Measurements from ENCODE around the gene EMID1.

Gene EMID1

DNA sequence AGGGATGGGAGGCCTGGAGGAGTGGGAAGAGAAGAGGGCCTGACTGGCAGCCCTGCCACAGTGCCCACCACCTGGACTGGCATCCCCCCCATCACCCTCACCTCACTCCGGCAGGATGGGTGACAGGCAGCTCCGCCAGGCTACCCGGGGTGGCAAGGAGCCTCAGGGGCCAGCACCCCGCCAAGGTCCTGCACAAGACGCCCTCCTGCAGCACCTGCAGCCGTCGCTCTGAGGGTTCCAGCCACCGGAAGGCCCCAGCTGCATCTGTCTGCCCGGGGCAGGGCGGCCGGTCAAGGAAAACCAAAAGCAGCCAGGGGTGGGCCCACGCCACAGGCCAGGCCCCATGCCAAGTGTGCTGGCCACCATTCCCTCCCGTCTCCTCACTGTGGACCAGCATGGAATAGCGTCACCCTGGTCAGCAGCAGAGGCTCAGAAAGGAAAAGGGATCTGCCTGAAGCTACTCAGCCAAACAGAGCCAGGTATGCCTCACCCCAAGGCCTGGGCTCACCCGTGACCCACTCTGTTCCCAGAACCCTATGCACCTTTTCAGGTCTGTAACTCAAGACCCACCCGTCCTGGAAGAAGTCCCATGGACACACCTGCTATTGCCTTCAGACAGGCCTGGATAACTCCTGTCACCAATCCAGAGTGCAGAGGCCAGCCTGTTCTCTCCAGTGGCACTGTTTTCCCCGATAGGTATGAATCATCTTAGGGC, 55.1 kb downstream of the EMID1 start:
- DNase-seq = no peak

DNA sequence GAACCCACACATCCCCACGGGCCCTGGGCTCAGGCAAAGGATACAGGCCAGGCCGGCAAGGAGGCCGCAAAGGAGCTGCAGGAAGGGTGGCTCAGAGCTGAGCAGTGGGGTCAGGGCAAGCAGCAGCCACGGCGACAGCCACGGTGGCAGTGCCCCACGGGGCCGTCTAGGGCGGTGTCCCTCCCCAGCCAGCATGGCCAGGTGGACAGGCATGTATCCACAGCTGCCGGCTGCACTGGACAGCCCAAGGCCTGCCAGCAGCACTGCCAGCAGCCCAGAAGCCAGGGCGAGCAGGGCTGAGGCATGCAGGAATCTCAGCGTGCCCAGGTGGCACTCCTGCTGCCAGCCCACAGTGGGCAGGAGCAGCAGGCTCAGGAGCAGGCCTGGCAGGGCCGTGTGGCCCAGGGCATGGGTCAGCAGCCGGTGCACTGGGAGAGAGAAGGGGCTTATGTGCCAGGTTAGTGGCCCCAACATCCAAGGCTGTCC, 58.1 kb downstream of the EMID1 start:
- no peak for DNase-seq

DNA sequence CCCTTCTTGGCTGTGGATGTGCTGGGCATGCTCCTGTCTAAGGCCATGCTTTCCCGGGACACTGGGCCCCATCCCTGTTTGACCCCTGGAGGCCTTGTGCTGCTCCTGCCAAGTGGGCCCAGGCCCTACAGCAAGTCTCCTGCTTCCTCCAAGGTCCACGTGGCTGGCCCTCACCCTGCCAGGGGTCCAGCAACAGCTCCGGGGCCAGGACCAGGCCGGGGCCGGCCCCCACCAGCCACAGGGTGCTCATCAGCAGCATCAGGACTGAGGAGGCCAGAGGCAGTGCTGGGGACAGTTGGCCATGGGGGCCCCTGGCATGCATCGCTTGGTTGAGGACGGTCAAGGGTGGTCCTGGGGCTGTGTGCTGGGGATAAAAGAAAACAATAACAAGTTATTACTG, 59.6 kb downstream of the EMID1 start:
- DNase-seq = no peak

DNA sequence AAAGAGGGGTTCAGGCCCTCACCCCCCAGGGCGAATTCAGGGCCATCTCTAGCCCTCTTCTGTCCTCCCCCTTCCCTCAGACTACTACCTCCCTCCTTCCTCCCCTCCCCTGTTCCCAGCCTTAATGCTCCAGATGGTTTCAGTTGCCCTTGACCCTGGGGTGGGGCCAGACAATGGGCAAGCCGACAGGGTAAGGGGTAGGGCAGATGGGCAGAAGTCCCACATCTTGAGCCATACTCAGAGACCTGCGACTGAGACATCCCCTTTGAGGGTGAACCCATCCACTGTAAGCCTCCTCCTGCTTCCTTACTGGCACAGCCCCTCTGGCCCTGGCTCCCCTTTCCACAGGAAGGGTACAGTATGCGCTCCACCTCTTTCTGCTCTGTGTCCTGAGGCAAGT, 60.2 kb downstream of the EMID1 start:
- no peak for DNase-seq

DNA sequence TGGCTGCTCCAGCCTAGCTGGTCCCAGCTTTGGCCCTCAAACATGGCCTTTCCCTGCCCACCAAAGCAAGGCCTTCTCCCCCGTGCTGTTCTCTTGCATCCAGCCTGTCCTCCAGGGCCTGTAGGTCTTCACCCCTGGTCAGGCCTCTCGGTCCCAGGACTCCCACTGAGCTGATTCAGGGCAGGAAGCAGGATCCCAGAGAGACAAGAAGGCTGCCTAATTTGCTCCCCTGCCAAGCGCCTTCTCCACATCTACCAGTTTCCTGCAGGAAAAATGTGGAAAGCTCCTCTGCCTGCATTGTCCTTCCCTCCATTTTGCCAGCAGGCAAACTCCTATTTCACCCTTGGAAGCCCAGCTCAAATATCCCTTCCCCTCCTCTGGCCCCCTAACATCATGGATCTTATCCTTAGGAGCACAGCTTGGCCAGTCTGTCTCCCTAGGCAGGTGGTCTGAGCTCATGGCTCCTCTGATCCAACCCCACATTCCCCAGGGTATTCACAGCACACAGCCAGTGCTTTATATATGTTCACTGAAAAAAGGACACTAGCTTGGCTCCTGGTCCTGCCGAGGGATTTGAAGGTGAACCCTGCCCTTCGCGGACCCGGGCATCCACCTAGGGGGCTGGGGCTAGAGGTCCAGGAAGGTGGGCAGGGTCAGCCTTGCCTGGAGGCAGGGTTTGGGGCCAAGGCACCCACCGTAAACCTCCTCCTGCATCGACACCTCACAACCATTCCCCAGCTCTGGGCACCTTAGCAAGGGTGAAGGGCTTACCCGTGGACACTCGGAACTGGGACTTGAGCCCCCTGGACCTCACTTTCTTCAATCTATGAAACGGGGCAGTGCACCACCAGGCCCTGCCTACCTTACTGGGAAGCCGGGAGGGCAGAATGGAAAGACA, 61.1 kb downstream of the EMID1 start:
- DNase-seq = no peak

DNA sequence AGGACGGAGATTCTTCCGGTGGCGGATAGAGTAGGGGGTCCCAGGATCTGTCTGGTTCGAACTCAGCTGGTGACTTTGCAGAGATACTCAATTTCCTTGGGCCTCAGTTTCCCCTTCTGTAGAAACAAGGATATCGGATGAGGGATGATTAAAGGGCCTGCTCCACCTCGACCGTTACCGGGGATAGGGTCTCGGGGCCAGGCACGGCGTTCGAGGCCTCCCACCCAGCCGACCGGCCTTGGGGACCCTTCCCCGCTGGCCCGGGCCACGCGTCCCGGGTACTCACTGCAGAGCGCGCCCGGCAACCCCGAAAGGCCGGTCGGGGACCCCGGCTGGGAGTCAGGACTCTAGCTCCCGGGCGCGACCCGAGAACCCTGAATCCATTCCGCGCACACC, 61.8 kb downstream of the EMID1 start:
- DNase-seq = no peak

DNA sequence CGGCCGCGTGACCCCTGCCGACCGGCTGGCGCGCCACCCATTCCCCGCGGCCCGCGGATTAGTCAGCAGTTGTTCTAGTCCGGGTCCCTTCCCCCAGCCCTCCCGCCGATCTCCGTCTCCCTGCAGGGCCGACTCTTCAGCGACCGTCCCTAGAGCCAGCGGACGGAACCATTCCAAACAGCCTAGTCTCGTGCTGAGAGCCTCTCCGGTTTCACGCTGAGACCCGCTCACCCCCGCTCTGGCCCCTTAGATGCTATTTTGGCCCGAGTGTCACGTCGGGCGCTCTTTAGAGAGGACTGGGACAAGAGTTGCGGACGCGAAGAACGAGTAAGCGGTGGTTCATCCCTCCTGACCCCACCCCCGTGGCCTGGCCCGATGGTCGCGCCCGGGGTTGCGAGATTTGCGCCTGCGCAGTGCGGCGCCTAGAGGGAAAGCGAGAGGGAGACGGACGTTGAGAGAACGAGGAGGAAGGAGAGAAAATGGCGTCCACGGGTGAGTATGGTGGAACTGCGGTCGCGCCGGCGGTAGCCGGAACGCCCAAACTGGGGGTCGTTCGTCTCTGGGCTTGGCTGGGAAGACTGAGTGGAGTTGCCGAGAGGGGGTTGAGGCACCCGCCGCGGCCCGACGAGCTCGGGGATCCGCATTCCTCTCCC, 62.3 kb downstream of the EMID1 start, which contains the start of the genes EWSR1 and RHBDD3:
EWSR1 (plus strand) TSS at position 411 of the 653 bp plus-strand sequence; CDS start at position 480, 69 bp downstream.
RHBDD3 (minus strand) TSS at position 124 of the 653 bp plus-strand sequence. CDS start 2,355 bp downstream, outside the sequence.
- peak; percentile 94 to 98 for DNase-seq

DNA sequence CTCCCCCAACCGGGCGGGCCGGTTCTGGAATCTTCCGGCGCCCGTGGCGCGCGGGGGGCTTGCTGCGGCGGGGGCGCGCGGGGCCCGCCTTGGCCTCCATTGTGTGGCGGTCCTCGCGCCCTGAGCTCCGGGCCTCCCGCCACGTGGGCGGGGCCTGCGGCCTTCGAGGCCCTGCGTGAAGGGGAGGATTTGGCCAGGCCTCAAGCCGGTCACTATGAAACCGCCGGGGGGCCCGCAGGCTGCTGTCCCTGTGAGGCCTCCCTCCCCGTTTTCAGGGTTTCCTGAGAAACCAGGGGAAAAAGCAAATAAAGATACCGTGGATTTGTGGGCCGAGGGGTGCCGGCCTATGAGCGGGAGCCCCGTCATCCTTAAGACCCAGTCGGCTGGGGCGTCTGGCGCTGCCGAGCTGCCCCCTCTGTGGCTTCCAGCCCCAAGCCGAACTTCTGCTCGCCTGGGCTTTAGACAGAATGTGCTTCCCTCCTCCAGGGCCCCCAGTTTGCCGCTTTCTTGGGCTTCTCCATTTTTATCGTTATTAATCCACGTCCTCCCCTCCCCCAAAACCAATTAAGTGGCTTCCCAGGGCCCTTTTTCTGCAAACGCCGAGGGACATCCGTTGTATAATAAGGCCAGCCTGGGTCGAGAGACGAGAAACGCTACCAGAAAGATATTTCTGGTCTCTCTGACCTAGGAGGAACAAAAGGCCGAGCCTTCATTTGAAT, 63.0 kb downstream of the EMID1 start:
- peak; percentile 29 to 44 for DNase-seq

DNA sequence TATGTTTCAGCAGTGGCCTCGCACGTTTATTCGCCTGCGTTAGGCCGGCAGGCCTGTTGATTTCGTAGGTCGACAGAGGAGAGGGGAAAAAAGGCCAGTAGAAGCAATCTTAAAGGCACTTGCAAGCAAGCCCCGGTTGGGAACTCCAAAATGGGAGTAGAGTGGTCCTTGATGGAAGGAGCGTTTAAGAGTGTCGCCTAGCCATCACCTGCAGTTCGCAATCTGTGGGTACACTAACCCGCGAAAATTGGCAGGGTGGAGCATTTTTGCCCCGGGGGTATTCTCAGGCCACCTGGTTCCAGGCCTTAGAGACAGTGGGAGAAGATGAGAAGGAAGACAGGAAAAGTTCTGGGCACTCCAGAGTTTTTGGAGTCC, 63.5 kb downstream of the EMID1 start:
- no peak for DNase-seq

DNA sequence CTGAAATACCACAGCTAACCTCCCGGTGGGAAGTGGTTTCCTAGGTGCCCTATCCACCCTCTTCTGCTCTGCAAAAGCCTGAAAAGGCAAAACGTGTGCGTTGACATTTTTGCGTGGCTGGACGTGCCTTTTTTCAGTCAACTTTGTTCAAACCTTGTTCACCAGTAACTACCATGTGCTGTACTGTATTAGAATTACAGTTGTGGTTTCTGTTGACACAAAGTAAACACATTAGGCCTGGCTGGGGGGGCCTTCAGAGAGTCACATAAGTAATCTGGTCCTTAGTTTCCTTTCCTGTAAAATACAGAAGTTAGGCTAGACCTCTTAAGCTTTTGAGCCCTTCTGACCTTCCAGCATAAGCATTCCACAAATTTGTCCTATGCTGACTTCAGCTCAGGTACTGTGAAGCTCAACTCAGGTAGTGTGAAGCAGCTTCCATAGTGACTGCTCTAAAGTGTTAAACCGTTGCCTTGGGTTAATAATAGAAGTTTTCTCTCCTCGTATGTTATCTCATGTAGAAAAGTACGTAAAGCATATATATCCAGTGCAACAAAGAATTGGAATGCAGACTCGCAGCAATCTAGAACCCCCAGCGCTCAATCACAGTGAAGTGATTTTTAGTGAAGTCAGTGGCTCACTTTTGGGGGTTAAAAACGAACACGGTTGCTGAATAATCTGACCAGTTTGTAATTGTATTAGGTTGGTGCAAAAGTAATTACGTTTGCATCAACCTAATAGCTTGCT, 64.2 kb downstream of the EMID1 start:
- peak in 1 of 2 donors; percentile 21 for DNase-seq

DNA sequence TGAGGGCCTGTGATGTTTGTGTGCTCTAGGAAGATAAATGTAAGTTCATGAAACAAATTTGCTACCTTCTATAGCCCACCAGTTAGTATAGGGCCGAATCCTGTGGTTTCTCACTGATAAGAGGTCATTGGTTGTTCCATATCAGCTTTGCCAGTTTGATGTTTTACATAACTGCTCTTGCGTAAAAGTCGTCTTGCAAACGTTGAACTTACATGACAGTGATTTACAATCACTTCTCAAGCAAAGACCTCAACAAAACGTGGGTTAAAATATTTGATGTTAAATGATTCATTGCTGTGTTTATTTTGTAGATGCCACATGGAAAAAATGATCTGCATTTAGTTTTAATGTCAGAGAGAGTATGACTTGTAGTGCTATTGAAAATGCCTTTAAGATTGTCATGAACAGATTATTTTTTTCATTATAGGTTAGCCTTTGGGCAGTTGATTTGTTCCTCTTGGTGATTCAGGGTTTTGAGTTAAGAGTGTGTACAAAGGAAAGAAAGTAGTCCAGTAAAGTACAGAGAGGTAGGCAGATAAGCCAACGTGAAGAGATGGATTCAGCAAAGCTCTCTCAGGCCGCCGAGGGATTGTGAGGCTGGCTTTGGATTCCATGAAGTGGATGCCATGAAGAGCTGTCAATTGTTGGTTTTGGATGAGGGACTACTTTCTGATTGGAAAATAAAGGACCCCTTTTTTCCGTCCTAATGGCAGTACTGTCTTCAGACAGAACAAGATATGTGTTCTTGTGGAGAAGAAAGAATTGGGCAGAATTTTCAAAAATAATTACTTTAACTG, 65.0 kb downstream of the EMID1 start:
- no peak for DNase-seq

DNA sequence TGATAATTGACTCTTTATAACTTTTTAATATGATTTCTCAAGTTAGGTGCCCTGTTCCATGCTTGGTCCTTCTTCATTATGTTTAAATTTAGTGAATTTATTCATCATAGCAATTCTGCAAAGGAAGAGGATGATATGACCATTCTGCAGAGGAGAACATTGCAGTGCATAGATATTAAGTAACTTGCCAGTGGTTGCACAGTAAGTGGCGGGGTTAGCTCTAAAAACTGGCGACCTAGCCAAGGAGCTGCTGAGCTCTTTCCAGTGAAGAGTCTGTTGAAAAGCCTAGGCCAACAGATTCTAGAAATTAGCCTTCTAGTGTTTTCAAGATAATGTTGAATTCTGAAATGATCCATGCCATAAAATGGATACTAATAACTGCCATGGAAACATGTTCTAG, 66.9 kb downstream of the EMID1 start:
- DNase-seq = no peak

DNA sequence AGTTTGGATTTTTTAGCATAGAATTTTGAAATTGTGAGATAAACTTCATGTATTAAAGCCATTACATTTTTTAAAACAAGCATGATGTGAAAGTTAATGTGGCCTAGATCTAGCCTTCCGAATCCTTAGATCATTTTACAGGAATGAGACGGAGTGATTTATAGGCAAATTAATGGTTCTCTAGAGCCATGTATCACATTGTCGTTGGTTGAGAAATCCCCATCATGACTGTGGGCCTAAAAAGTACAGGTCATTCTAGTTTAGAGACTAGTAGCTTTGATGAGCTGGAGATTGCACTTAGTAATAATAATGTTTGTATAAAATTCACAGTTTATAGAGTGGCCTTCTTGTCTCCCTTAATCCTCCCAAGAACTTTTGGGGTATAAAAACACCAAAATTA, 69.5 kb downstream of the EMID1 start:
- no peak for DNase-seq

DNA sequence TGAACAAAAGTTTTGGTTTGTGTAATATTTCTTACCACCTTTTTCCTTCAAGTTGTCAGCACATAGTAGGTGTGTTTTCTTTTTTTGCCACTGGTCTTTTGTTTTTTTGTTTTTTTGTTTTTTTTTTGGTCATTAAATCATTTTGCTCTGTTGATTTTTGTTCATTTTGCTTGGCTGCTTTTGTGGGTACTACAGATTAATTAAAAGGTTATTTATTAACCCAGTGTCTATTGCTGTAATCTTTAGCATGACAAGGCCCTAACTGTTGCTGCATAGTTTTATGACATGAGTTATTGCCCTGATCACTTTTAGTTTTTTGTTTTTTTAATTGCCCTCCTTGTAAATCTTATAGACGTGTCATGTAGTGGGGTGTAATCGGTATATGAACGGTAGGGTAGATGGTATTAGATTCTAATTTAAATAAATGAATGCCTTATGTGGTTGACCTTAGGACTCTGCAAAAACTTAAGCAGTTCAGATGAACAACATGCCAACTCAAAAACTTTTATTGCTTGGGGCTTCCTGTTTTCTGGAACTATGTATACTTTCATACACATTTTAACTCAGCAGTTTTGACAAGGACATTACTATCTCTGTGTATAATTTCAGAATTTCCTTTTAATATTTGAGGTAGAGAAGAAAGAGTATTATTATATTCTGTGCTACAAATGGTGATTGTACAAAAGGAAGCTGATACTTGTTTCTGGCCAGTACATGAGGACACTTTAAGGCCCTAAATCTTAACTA, 70.3 kb downstream of the EMID1 start:
- no peak for DNase-seq

DNA sequence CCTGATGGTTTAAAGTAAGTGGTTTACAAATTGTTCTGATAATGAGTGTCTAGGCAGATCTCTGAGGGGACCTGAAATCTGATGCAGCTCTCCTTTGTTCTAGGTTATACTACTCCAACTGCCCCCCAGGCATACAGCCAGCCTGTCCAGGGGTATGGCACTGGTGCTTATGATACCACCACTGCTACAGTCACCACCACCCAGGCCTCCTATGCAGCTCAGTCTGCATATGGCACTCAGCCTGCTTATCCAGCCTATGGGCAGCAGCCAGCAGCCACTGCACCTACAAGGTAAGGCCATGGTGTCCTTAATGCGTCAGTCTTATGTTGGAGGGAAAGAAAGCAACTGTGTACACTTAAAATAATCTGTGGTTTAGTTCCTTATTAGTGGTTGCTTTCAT, 72.2 kb downstream of the EMID1 start:
- no peak for DNase-seq

DNA sequence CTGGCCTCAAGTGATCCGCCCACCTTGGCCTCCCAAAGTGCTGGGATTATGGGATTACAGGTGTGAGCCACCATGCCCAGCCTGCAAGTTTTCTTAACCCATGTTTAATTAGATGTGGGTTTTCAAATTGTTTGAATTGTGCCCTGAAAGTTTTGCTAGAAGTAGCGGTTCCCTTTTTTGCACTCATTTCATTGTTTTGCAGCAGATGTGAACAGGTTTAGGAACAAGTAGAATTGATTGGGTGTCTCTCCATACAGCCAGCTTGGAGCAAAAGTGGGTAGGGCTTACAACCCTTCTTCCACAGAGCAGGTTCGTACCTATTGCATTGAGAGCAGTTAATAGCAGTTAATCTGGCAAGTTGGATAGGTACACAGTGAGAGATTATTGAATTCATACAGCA, 78.5 kb downstream of the EMID1 start:
- no peak for DNase-seq

DNA sequence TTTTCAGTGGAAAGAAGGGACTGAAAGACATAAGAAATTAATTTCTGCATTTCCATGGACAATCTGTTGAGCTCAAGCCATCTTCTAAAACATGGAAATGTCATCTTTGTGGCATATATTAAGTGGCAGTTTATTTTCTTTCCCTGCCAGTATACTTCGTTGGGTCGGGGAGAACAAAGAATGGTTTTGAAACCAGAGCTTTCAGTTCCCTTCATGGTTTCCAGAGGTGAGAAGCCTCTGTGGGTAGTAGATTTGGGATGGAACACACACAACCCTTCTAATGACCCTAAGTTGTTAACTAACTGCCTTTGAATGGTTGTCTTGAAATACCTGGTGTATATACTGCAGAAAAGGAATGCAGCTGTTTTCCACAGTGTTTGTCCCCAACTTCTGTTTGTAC, 83.1 kb downstream of the EMID1 start:
- no peak for DNase-seq

DNA sequence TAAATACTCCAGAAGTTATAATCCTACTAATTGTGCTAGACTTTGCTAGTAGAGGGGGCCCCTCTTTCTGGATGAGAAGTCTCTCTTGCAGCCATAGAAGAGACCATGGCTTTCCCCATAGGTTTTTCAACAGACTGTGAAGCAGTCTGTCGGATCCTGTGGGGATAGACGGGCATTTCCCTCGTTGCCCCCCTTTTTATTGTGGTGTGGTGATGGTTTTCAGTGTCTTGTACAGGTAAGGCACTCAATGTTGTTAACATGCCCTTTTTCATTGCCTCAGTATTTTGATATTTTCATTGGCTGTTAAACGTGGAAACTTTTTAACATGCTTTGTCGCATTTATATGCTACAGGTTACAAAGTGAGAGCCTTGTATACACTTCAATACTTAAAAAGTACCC, 84.4 kb downstream of the EMID1 start:
- DNase-seq = no peak

DNA sequence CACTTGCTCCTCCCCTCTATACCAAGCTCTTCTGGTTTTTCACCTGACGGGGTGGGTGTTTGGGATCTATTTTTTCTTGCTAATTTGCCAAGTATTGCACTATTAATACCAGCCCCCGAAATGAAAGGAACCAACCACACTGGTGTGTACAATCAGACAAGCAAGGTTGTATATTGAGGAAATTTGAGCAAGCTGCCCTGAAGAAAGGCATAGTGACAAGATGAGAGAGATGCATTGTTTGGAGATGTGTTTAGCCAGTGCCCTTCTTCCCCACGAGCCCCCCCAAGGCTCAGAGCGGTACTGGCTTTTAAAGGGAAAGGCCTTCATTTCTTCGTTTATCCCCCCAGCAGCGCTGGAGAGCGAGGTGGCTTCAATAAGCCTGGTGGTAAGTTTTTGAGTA, 85.5 kb downstream of the EMID1 start:
- DNase-seq = no peak

DNA sequence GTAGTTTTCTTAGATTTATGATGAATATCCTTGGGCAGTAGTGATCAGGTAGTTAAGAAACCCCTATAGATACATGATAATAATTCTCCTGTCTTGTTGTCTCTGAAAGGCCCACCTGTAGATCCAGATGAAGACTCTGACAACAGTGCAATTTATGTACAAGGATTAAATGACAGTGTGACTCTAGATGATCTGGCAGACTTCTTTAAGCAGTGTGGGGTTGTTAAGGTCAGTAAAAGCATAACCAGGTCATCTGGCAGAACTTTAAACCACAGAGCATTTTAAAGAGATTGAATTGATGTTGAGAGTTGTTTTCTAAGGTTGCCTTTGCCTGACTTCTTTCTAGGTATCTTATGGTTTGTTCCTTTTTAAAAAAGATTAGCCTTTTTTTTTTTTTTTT, 86.7 kb downstream of the EMID1 start:
- no peak for DNase-seq

Measured in CD4-positive, alpha-beta T cell treated with Interleukin-1 beta for 1 hour (primary cell).